NCI-H187 (cell line): ENCODE results near the gene LPAR3.

Experiments
- DNase-seq, 2 experiments: peaks; one replicate each; lab custom pipeline; 2025; lab: John Stamatoyannopoulos, UW

Gene LPAR3

DNA sequence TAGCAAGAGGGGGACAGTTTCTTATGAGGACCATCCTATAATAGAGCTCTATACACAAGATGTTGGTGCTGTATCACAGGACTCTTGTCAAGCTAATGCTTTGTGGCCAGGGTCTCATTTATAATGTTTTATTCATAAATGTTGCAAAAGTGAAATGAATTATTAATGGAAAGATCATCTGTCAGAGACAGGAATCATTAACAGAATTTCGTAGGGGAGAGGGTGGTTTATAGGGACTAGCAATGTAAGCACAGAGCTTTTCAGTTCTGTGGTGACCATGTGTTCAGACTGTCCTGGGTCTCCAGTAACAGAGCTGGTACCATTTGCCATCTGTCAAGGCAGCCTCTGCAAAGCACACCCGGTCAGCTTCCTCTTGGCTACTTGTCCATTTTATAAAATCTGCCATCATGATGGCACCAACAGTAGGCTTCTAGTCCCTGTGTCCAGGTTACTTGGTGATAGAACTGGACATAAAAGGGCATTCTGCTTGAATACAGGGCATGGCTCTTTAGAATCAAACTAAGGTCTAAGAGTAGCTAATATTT is 36.2 kb downstream of the LPAR3 start:
- no peak for DNase-seq

DNA sequence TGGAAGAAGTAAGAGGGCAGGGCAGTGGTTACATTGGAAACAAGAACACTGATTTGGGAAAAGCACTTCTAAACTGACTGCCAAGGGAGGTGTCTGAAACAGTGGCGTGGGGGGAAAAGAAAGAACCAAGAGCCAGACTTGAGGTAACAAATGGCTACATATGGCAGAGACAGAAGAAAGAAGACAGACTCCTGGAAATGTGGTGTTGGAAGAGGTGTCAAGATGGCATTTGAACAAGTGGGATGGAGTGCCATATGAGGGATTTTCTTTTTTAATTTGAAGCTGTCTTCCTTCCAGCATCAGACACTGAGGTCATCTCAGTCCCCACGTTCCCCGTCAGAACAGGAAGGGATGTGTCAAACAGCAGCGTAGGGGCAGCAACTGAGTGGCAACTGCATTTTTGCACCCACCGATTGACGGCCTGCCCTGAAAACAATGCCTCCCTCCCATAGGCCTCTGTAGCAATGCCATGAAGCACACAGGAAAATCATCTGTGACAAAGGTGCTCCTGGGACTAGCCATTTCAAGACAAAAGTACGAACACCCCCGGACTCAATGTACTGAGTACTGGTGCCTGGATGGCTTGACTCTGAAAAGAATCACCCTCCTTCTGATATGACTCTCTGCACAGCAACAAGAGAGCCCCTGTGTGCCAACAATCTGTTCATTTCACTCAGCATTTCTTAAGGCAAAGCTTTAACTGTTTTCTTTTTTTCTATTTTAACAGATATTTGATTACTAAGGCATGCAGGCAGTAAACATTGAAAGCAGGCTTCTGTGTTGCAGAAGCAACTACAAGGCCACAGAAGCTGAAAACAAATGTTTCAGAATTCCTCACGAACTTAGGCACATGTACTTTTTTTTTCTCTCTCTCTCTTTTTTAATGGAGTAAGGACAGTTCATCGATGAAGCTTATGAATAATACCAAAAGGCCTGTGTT is 37.0 kb downstream of the LPAR3 start:
- DNase-seq = no peak

GRCh38 chr1:84855168-84855567 is 37.8 kb downstream of the LPAR3 start:
- no peak for DNase-seq

DNA sequence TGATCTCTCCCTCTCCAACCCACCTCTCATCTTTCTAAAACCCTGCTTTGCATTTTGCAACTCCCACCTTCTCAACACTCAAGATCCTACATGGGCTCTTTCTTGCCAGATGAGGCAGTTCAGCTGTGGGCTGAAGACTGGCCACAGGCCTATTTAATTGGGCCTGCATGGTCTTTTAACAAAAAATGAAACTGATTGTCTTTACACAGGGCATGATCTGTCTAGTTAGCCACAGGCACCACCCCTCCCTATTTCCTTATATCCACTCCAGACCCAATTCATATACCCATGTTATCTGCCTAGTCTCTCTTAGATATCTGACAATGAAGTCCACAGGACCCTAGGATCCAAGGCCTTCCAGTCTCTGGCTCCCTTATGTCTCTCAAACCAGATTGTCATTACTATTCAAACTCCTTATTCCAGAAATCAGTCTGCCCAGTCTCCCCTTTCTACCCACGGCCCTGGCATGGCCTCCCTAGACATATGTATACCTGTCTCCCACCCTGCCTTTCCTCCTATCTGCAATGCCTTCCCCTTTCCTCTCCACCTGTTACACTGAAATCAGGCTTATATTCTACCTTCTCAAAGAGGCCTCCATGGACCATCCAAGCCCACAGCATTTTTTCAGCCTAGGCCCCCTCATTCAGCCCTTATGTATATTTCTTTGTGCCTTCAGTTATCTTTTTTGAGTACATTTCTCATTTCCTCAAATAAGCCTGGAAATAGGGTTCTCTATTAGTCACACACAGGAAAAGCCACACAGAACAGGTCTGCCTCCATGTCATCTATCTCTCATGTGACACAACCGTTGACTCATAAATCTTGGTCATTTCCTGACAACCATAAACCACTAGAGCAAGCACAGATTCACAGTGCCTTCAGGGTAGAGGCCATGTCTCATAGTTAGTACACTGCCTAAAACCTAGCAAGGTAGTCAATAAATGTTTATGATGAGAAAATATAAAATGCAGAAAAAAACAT is 39.0 kb downstream of the LPAR3 start:
- no peak for DNase-seq

DNA sequence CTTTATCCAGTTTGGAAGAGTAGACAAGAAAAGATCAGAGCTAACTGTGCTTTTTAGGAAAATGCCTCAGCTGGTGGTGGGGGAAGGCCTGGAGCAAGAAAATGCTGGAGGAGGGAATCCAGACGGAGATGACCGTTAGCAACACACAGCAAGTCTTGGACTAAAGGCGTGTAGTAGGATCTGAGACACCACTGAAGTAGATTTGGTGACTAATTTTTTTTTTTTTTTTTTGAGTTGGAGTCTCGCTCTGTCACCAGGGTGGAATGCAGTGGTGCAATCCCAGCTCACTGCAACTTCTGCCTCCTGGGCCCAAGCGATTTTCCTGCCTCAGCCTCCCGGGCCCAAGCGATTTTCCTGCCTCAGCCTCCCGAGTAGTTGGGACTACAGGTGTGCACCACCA is 41.2 kb downstream of the LPAR3 start:
- DNase-seq = no peak

- DNase-seq = no peak
These were observed 43.5 kb downstream of the LPAR3 start for GRCh38 chr1:84849357-84849975.

- peak; percentile 30 to 35 for DNase-seq
These were observed 45.5 kb downstream of the LPAR3 start for GRCh38 chr1:84847253-84848250.

DNA sequence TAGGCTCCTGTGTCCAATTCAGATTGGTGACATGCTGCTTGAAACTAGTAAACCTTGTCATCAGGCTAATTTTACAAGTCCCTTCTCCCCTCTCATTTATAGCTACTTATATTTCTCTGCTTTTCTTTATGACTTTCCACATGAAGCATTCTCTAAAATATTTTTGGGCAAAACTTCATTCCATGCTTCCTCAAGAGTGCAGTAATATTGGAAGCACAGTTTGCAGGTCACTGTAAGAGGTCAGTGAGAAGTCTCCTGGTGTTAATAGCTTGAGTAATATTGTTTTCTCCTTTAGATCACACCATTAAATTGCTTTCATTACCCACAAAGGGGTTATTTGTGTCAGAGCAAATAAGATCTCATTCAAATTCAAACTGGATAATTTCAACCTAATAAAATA is 46.6 kb downstream of the LPAR3 start:
- no peak for DNase-seq

GRCh38 chr1:84845357-84845756 is 47.6 kb downstream of the LPAR3 start:
- no peak for DNase-seq

- no peak for DNase-seq
These were observed 48.9 kb downstream of the LPAR3 start for GRCh38 chr1:84844094-84844493.

DNA sequence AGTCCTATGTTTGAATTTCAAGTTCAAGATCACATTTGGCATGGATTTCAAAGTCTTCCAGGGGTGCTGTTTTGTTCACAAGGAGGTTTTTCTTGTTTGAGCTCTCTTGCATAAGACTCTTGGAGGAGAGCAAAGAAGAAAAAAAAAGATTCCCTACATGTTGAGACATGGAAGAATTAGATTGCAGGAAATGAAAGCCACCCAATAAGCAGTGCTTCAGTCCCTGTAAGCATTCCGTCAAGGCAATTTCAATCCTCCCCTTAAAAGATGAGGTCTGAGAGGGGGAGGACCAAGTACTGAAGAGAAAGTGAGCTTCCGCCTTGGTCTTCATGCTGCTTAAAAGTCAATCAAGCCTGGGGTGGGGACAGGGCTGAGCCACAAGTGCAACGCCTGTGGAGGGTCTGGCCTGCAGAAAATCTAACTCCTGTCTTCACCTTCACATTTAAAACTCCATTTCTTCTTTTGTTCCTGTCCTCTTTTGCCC is 50.2 kb downstream of the LPAR3 start:
- no peak for DNase-seq

- no peak for DNase-seq
These were observed 51.0 kb downstream of the LPAR3 start for GRCh38 chr1:84841971-84842370.

DNA sequence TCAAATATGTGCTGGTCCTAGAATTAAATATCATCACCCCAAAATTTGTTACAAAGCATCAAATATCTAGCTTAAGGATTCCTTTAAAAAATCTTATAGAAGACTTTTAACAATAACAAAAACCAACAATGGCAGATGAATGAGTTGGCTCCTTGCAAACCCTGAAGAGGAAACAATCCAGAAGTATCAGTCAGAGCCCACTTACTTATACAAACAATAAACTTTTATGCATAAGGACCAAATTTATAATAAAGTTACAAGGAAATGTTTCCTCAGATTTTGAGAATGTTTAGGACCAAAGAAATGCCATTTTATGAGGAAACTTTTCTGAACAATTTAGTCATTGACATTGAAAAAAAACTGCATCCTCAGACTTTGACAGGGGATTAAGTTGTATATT is 52.7 kb downstream of the LPAR3 start:
- no peak for DNase-seq

DNA sequence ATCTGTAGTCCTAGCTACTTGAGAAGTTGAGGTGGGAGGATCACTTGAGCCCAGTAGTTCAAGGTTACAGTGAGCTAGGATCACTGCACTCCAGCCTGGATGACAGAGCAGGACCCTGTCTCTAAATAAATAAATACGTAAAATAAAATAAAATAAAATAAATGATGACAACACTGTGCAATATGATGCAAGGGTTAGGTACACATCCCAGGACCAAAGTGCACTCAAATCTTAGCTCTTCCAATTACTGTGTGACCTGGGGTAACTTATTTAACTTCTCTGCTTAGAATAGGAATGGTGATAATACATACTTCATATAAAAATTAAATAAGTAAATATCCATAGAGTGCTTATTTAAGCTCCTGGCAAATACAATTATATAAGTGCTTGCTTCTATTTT is 53.5 kb downstream of the LPAR3 start:
- no peak for DNase-seq

GRCh38 chr1:84836145-84836544 is 56.9 kb downstream of the LPAR3 start:
- no peak for DNase-seq

GRCh38 chr1:84835169-84835568 is 57.8 kb downstream of the LPAR3 start:
- DNase-seq = no peak

GRCh38 chr1:84834419-84835064 is 58.5 kb downstream of the LPAR3 start:
- DNase-seq = no peak

DNA sequence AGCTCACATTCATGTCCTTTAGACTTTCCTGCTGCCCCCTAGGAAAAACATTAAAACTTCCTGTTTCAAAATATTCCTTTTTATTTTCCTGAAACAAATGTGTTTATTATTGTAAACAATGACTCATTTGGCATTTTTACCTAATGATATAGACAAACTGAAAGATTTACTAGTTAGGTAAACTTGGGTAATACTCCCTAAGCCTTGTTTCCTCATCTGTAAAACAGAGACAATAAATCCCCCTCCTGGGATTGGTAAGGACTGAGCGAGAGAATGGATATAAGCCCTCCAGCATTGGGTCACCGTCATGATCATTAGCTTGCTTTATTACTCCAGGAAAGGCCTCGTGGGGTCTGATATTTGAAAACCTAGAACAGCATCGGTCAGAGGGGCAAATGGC is 59.8 kb downstream of the LPAR3 start:
- no peak for DNase-seq

DNA sequence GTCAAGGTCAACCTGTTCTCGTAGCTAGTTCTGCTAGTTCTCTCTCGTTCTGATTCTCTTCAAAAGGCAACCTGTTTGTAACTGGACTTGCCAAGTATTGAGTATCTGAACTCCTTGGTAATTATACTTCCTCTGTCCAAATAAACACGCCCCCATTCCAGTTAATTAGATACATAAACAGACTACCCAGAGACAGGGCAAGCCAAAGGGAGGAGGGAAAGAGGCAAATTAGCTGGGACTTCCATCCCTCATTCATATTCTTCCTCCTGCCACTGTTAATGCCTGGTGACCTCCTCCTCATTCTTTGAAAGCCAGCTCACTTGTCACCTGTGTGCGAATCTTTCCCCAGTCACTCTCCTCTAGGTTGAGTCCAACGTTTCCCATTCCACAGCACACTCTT is 62.9 kb downstream of the LPAR3 start:
- DNase-seq = no peak

GRCh38 chr1:84827976-84828375 is 65.0 kb downstream of the LPAR3 start:
- no peak for DNase-seq
